Measurements from ENCODE around the gene PANK1. TPM values are rescaled to one million over a fixed set of nuclear protein-coding genes. Genes with fewer than 3 reads are reported as not detected.

Gene PANK1
- total and polyA plus RNA-seq, 2 of the 8 experiments (the other 6 are each of a cell fraction or from before 2014, with no cell fraction given), result 18.5 to 40.4 TPM

GRCh38 chr10:89592539-89592938 is 52.5 kb downstream of the PANK1 start:
- Histone ChIP-seq H3K14ac (ENCODE audit: insufficient read length) (no peak overlapping the region), H4K8ac (ENCODE audit: extremely low read depth, insufficient read depth, low read length) (no peak overlapping the region; the same call in 1 of the 2 replicates), H4K20me1 (replicated peaks in 1 of 2; ENCODE audit: control insufficient read depth in 1 of 2, insufficient read depth in 2 of 2, low read length in 2 of 2) (peaks cover 0 to 3% of the 10 kb centered on the region in 2 experiments), H3K18ac (ENCODE audit: extremely low read depth, low read length) (no peak overlapping the region), H3K4ac (replicated peaks; ENCODE audit: insufficient read length, low read depth, low read length) (no peak overlapping the region), H3K36me3 (ENCODE audit: control insufficient read depth in 2 of 4, insufficient read depth in 4 of 4, low read length in 3 of 4) (peaks cover 0 to 52% (median 21%) of the 10 kb centered on the region in 4 experiments; a peak in 6 of 8 replicates), H3K79me2 (ENCODE audit: control insufficient read depth in 1 of 2, insufficient read depth in 2 of 2, low read length in 2 of 2) (no peaks in the 10 kb centered on the region), H2BK12ac (ENCODE audit: low read depth, low read length) (no peak overlapping the region), H2BK120ac (replicated peaks; ENCODE audit: low read depth, low read length) (no peak overlapping the region), H4K5ac (ENCODE audit: insufficient read length, low read depth, low read length) (no peak overlapping the region), H2BK15ac (ENCODE audit: low read length) (no peak overlapping the region), H4K91ac (replicated peaks; ENCODE audit: insufficient read length, low read length) (no peak overlapping the region), H3K23ac (ENCODE audit: insufficient read length) (no peak overlapping the region), H3K9me3 (ENCODE audit: insufficient read depth in 2 of 2, low read depth in 1 of 2, low read length in 1 of 2) (no peaks in the 10 kb centered on the region), H3K4me3 (ENCODE audit: extremely low read depth in 1 of 4, insufficient read depth in 2 of 4, low read depth in 3 of 4, low read length in 4 of 4) (no peak overlapping the region), H3K9ac (replicated peaks in 1 of 4; ENCODE audit: extremely low read depth in 1 of 4, low read depth in 3 of 4, low read length in 3 of 4) (no peak overlapping the region), H2BK5ac (ENCODE audit: low read depth, low read length) (no peak overlapping the region), H3K79me1 (ENCODE audit: low read depth, low read length) (no peaks in the 10 kb centered on the region; the same call in 1 of the 2 replicates), H3K23me2 (ENCODE audit: low read depth, low read length) (no peaks in the 10 kb centered on the region), H3K4me1 (replicated peaks in 1 of 4; ENCODE audit: control insufficient read depth in 3 of 4, insufficient read depth in 4 of 4, low read length in 3 of 4) (no peaks in the 10 kb centered on the region), H3K27me3 (replicated peaks in 1 of 4; ENCODE audit: control insufficient read depth in 3 of 4, extremely low read depth in 1 of 4, insufficient read depth in 3 of 4, low read length in 3 of 4) (peaks cover 0 to 1% (median 0%) of the 10 kb centered on the region in 4 experiments; a peak in 1 of 7 replicates), H3K27ac (ENCODE audit: low read depth, low read length) (no peak overlapping the region), H2AK5ac (ENCODE audit: low read depth, low read length) (no peak overlapping the region), H2BK20ac (ENCODE audit: low read length) (no peak overlapping the region), H2AFZ (ENCODE audit: low read length) (no peak overlapping the region), H3K4me2 (ENCODE audit: insufficient read depth in 1 of 2, low read depth in 2 of 2, low read length in 2 of 2) (no peak overlapping the region), H3K56ac (replicated peaks; ENCODE audit: insufficient read length, low read depth, low read length) (no peak overlapping the region)
- POLR2A ChIA-PET (ENCODE audit: partially characterized antibody), result no interaction called here
- CTCF ChIA-PET (ENCODE audit: partially characterized antibody), result interaction anchor here (0.6 to 1.4 kb wide), 5 partner anchors 20 to 140 kb away, joined by 3 to 5 read pairs (median 4); no protein-coding TSS in a partner anchor
- WGBS, 2 experiments (ENCODE audit: extremely low coverage in 1 of 2, insufficient coverage in 1 of 2, insufficient read length in 1 of 2, insufficient replicate concordance in 2 of 2, low coverage in 1 of 2, low lambda C conversion rate in 2 of 2, missing lambda C conversion rate in 1 of 2), result 89% methylated on average over 3 of the region's 3 CpGs; no CpG with 5 or more reads in 1 of the 2 experiments
- DNase-seq (ENCODE audit: low read depth in 1 of 2, low spot score in 2 of 2) (no peak), FAIRE-seq (no peak)
- no peak for TF ChIP-seq MAFK (IDR thresholded peaks at IDR 0.05; ENCODE audit: low read depth, low read length)
- no peak for TF ChIP-seq SUZ12 (IDR thresholded peaks at IDR 0.05; ENCODE audit: low read length)
- TF ChIP-seq HDAC2 (IDR thresholded peaks at IDR 0.05; ENCODE audit: borderline replicate concordance in 1 of 2, low read depth in 2 of 2, low read length in 2 of 2), result no peak
- TF ChIP-seq, protein P1, sequence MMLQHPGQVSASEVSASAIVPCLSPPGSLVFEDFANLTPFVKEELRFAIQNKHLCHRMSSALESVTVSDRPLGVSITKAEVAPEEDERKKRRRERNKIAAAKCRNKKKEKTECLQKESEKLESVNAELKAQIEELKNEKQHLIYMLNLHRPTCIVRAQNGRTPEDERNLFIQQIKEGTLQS (IDR thresholded peaks at IDR 0.05; ENCODE audit: insufficient read depth, low read depth, low read length), result no peak
- no peak for TF ChIP-seq JUN (IDR thresholded peaks at IDR 0.05; ENCODE audit: low read depth, low read length)
- no peak for TF ChIP-seq MAX (IDR thresholded peaks at IDR 0.05)
- TF ChIP-seq TEAD4 (IDR thresholded peaks at IDR 0.05; ENCODE audit: low read depth, low read length), result no peak
- TF ChIP-seq PHF8 (conservative IDR thresholded peaks at IDR 0.05; ENCODE audit: low read depth, low read length), result no peak
- no peak for TF ChIP-seq TBP (IDR thresholded peaks at IDR 0.05; ENCODE audit: low read depth, low read length)
- TF ChIP-seq KDM5A (IDR thresholded peaks at IDR 0.05; ENCODE audit: low read length), result no peak
- no peak for TF ChIP-seq TCF12 (IDR thresholded peaks at IDR 0.05; ENCODE audit: low read depth, low read length)

Measured in H1 (cell line).